ENCODE measurements around the gene GPR55.

DNA sequence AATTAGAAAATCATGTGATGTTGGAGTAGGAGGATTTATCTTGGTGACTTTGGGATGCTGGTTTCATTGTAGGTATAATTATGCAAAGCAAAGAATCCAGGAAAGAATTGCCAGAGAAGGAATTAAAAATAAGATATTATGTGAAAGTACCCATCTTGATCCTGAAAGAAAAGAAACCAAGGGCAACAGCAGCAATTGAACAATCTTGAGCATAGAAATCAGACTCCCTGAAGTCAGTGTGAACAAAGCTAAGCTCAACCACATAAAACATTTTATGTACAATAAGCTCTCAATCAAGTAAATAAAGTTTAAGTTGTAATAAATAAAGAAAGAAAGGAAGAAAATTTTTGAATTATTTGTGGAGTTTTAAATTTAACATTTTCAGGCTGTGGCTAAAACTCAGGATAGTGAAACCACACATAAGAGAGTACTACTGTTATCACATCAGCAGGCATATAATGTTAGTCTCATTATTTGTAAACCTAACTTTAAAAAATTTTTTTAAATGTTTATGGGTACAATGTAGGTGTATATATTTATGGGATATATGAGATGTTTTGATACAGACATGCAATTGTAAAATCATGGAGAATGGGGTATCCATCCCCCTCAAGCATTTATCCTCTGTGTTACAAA lies 32.8 kb upstream of the GPR55 start:
- no peak for TF ChIP-seq POLR2A (IDR thresholded peaks at IDR 0.05)
- TF ChIP-seq, protein P1, sequence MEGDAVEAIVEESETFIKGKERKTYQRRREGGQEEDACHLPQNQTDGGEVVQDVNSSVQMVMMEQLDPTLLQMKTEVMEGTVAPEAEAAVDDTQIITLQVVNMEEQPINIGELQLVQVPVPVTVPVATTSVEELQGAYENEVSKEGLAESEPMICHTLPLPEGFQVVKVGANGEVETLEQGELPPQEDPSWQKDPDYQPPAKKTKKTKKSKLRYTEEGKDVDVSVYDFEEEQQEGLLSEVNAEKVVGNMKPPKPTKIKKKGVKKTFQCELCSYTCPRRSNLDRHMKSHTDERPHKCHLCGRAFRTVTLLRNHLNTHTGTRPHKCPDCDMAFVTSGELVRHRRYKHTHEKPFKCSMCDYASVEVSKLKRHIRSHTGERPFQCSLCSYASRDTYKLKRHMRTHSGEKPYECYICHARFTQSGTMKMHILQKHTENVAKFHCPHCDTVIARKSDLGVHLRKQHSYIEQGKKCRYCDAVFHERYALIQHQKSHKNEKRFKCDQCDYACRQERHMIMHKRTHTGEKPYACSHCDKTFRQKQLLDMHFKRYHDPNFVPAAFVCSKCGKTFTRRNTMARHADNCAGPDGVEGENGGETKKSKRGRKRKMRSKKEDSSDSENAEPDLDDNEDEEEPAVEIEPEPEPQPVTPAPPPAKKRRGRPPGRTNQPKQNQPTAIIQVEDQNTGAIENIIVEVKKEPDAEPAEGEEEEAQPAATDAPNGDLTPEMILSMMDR (IDR thresholded peaks at IDR 0.05) = no peak
